ENCODE measurements around the gene ZFHX2. TPM values are rescaled to one million over a fixed set of nuclear protein-coding genes. Genes with fewer than 3 reads are reported as not detected.
A peak's percentile ranks its signal among the peaks of the same experiment; 100 is the strongest.

ZFHX2 gene
- total and polyA plus RNA-seq, 2 of the 13 experiments (the other 11 are each of a cell fraction or from before 2014, with no cell fraction given), result 0.17 to 0.44 TPM

DNA sequence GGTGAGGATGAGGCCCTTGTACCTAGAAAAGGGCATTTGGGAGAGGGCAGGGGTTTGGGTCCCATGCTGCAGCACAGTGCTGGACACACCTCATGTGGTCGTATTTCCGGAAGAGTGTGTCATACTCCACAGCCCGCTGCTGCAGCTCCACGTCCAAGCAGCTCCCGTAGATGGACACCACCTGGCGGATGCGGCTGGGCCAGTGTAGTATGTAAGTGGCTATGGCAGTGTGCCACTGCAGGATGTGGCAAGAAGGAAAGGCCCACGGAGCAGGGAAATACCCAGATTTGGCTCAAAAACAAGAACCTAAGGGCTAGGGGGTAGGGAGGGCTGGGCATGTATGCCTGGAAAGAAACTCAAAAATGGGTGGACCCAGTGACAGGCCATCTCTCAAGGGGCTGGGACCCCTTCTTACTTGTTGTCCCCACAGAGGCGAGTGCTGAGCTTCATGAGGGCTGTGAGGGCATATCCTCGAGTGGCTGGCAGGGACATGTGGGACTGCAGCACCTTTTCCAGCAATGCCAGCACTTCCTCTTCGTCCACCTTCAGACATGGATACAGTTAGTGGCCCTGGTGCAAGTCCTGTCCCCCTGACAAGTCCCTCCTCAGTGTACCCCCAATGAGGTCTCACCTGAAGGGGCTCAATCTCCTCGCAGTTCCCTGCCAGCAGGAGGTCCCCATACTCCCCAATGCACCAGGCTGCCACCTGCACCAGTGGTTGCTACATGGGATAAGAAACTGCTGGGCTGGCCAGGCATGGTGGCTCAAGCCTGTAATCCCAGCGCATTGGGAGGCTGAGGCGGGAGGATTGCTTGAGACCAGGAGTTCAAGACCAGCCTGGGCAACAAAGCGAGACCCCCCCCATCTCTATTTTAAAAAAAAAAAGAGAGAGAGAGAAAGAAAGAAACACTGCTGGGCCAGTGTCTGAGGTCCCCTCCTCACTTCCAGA, 10.6 kb upstream of the ZFHX2 start (continued):
- TF ChIP-seq ZNF572 (CRISPR knock-in tag; IDR thresholded peaks at IDR 0.05) (peak; percentile 41; the same call in 1 of the 2 replicates), TEAD2 (CRISPR knock-in tag; IDR thresholded peaks at IDR 0.05) (no peak), ZNF570 (CRISPR knock-in tag; IDR thresholded peaks at IDR 0.05; ENCODE audit: borderline replicate concordance) (no peak), MYC (CRISPR knock-in tag; IDR thresholded peaks at IDR 0.05; ENCODE audit: borderline replicate concordance) (peak; percentile 39; the same call in 1 of the 2 replicates), ZNF770 (CRISPR knock-in tag; IDR thresholded peaks at IDR 0.05) (0 out of 2 replicates have a peak, but pooled peaks have one; percentile 38), ZNF691 (CRISPR knock-in tag; IDR thresholded peaks at IDR 0.05; ENCODE audit: borderline replicate concordance, low read depth) (0 out of 2 replicates have a peak, but pooled peaks have one; percentile 27), ZNF615 (CRISPR knock-in tag; IDR thresholded peaks at IDR 0.05; ENCODE audit: borderline replicate concordance) (0 out of 2 replicates have a peak, but pooled peaks have one; percentile 28), REL (CRISPR knock-in tag; conservative IDR thresholded peaks at IDR 0.05) (0 out of 2 replicates have a peak, but pooled peaks have one; percentile 2), ZNF230 (CRISPR knock-in tag; IDR thresholded peaks at IDR 0.05) (peak; percentile 78; the same call in 1 of the 2 replicates), ZNF574 (CRISPR knock-in tag; IDR thresholded peaks at IDR 0.05) (peak; percentile 6; the same call in 1 of the 2 replicates), ZC3H13 (CRISPR knock-in tag; IDR thresholded peaks at IDR 0.05) (peak; percentile 19; the same call in 1 of the 2 replicates)
- TF ChIP-seq, protein P1, sequence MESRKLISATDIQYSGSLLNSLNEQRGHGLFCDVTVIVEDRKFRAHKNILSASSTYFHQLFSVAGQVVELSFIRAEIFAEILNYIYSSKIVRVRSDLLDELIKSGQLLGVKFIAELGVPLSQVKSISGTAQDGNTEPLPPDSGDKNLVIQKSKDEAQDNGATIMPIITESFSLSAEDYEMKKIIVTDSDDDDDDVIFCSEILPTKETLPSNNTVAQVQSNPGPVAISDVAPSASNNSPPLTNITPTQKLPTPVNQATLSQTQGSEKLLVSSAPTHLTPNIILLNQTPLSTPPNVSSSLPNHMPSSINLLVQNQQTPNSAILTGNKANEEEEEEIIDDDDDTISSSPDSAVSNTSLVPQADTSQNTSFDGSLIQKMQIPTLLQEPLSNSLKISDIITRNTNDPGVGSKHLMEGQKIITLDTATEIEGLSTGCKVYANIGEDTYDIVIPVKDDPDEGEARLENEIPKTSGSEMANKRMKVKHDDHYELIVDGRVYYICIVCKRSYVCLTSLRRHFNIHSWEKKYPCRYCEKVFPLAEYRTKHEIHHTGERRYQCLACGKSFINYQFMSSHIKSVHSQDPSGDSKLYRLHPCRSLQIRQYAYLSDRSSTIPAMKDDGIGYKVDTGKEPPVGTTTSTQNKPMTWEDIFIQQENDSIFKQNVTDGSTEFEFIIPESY (CRISPR knock-in tag; IDR thresholded peaks at IDR 0.05), result peak; percentile 3; the same call in 1 of the 2 replicates
- TF ChIP-seq, protein P2, sequence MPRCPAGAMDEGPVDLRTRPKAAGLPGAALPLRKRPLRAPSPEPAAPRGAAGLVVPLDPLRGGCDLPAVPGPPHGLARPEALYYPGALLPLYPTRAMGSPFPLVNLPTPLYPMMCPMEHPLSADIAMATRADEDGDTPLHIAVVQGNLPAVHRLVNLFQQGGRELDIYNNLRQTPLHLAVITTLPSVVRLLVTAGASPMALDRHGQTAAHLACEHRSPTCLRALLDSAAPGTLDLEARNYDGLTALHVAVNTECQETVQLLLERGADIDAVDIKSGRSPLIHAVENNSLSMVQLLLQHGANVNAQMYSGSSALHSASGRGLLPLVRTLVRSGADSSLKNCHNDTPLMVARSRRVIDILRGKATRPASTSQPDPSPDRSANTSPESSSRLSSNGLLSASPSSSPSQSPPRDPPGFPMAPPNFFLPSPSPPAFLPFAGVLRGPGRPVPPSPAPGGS (CRISPR knock-in tag; IDR thresholded peaks at IDR 0.05), result no peak
- TF ChIP-seq, protein P3, sequence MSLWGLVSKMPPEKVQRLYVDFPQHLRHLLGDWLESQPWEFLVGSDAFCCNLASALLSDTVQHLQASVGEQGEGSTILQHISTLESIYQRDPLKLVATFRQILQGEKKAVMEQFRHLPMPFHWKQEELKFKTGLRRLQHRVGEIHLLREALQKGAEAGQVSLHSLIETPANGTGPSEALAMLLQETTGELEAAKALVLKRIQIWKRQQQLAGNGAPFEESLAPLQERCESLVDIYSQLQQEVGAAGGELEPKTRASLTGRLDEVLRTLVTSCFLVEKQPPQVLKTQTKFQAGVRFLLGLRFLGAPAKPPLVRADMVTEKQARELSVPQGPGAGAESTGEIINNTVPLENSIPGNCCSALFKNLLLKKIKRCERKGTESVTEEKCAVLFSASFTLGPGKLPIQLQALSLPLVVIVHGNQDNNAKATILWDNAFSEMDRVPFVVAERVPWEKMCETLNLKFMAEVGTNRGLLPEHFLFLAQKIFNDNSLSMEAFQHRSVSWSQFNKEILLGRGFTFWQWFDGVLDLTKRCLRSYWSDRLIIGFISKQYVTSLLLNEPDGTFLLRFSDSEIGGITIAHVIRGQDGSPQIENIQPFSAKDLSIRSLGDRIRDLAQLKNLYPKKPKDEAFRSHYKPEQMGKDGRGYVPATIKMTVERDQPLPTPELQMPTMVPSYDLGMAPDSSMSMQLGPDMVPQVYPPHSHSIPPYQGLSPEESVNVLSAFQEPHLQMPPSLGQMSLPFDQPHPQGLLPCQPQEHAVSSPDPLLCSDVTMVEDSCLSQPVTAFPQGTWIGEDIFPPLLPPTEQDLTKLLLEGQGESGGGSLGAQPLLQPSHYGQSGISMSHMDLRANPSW (CRISPR knock-in tag; IDR thresholded peaks at IDR 0.05; ENCODE audit: borderline replicate concordance), result 0 out of 2 replicates have a peak, but pooled peaks have one; percentile 57

Measured in HepG2 (cell line).